Activated CD8-positive, alpha-beta memory T cell treated with anti-CD3 and anti-CD28 coated beads, Interleukin-2, amount 50 U/mL, for 1 hour (primary cell): ENCODE results near the gene RAI14.

ENCODE experiments used
- DNase-seq: peaks from one replicate; pipeline ENCODE4 v3.0.0-alpha.2; 2020; ENCODE audit errors: extremely low read depth

The RAI14 gene

DNA sequence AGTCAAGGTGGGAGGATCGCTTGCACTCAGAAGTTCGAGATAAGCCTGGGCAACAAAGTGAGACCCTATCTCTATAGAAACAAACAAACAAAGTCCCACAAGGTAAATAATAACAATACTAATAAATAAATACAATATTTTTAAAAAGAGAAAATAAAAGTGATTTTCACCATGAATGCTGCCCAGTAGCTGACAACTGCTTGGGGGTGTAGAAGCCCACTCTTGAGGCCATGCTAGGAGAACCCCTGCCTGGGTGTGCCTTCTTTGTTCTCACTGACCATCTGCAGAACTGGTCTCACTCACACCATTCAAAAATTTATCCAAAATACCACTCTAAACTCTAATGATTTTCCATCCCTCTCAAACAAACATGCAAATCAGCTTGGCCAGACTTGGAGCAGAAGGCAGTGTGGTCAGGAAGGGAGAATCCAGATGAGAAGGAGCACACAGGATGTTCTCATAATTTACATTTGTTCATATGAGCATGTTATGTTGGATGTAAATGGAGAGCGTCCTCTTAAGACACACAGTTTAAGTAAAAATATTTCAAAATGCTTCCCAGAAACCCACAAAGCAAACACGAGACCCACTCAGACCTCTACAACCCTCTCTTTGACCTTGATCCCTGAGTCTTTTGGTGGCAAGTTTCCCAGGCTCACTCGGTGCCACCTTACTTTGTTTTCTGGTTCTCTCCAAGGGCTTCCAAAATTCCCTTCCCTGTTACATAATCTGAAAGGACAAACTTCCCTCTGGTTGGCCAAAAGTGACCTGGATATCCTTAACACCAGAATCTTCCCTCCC lies 7.9 kb upstream of the RAI14 start:
- no peak for DNase-seq

DNA sequence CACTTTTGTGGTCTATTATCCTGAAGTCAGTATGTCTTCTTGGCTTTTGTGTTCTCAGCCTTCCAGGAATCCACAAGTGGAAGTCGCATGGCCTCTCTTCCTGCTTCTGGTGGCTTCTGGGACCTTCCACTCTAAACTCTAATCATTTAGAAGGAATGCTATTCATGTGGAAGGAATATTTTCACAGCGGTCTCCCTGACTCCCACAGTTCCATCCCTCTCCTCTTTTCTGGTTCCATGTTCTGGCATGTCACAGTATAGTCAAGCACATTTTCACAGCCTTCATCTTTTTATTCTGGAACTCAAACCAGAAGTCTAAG lies 7.3 kb upstream of the RAI14 start:
- no peak for DNase-seq

DNA sequence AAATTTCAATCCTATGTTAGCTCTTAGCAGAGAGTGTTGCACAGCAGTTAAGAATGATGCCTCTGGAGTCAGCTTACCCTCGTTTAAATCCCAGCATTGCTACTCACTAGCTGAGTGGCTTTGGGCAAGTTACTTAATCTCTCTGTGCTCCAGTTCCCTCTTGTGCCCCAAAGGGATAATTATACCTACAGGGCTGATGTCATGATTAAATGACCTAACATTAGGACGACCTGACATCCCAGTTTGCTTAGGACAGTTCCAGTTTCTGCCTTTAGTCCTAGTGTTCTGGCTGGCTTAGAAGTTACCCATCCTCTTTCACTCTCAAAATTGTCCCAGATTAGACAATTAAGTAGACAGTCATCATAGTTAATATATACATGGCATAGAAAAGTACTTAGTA lies 4.3 kb upstream of the RAI14 start:
- DNase-seq, result no peak

DNA sequence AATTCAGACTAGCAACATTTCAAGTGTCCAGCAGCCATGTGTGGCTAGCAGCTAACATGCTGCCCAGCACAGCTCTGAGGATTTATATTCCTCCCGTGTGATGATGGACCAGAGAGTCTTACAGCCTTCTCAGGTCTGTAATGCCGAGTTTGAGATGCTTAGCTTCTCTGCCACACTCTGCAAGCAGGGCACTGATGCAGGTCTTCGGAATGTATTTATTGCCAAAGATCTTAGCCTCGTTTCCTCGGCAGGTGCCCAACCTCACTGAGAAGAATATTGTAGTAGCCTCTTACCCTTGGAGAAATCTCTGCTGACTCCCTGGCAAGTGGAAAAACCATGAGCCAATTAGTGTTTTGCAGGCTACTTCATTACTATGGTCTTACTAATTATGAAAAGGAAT lies 3.7 kb upstream of the RAI14 start:
- DNase-seq, result no peak

DNA sequence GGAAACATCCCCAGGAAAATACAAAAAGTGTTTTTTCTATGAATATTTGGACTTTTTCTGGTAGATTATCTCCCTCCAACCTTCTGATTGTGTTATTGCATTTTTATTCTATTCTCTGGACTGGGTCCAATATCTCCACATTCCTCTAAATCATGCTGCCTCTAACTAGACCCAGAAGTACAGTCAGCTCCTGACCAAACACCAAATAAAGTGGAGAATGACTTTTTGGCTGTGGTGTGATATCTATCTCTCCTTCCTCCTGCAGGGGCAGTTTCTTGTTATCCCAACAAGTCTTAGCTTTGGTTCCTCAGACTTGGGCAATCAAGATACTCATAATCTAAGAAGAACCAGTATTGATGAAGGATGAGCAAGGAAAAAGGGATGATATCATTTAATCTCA lies 3.2 kb upstream of the RAI14 start:
- no peak for DNase-seq

DNA sequence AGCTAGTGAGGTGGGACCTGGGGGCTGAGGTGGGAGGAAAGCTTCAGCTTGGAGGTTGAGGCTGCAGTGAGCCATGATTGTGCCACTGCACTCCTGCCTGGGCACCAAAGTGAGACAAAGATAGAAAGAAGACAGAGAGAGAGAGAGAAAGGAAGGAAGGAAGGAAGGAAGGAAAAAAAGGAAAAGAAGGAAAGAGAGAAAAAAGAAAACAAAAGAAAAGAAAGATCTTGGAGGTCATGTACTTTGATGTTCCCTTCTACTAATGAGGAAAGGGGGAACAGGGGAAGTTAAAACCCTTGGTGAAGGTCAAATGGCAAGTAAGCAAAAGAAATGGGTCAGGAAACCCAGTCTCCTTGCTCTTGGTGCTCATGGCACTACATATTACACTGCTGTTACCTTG lies 2.4 kb upstream of the RAI14 start:
- no peak for DNase-seq

DNA sequence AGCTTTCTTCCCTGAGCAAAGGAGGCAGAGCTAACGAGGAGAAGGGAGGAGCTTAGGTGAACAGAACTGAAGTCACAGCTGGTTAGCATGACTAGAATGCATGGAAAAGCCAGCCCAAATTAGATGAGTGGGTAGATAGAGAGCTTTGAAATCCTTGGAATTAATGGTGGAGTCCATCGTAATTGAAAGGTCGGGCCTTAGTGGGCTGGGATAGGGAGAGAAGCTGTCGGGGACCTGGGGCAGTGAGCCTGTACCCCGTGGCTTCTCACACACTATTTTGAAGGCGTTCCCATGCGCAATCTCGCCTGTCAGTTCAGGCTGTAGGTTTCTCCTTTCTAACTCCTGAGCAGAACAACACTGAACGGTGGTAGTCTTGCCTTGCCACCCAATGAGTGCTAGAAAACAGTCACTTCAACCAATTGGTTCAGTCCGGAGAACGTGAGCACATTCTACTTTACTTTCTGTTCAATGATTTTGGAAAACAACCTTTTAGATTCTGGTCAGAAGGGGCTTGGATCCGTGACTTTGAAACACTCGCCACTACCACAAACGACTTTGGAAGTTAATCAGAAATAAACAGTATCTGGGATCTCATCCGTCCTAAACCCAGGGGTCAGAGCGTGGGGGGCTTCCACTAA lies 655 bp upstream of the RAI14 start:
- no peak for DNase-seq

DNA sequence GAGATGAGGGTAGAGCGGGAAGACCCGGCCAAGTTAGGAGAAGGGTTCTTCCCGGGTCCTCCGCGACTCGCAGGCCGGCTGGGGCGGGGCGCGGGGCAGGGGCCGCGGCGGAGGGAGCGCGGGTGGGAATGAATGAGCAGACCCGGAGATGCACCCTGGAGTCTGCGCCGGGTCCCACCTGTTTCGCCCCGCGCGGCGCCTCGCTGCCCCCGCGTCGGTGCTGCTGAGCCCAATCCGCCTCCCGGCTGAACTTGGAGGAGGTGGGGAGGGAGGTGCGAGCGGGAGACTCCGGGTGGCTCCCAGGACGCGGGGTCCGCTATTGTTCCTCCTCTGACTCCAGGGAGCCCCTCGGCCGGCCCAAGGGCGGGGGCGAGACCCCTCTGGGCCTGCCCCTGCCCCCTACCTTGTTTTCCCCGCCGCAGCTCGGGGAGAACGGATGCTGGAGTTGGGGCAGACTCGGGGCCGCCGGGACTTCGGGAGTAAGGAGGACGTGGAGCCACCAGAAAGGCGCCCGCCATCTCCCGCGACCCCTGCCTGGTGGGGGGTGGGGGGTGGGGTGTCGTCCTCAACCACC lies 659 bp downstream of the RAI14 start:
- no peak for DNase-seq

DNA sequence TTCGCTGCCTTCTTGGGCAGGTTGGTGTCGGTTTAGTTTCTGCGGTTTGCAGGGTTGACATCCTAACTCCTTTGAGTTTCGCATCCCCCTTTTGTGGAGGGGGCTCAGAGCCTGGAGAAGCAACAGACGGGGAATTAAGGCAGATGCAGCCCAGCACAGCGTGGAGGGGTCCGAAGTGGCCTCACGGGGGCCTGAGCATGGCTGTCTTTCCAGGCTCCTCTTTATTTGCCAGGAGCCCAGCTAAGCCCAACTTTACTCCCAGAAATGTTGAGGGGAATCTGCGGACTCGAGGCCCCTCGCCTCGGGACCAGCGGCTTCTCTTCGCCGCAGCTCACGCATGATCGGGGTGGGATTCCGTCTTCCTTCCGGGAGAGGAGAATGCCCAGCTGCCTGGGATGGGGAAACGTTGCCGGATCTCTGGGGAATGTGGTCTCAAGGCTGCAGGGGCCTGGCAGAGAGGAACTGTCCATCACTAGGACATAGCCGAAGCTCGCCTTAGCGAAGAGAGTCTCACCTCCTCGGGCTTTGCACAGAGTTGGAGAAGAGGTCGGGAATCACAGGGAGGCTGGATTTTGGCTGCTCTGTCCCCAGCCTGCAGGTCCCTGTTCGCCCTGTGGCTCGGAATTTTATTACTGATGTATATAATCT lies 1.3 kb downstream of the RAI14 start:
- DNase-seq, result no peak

DNA sequence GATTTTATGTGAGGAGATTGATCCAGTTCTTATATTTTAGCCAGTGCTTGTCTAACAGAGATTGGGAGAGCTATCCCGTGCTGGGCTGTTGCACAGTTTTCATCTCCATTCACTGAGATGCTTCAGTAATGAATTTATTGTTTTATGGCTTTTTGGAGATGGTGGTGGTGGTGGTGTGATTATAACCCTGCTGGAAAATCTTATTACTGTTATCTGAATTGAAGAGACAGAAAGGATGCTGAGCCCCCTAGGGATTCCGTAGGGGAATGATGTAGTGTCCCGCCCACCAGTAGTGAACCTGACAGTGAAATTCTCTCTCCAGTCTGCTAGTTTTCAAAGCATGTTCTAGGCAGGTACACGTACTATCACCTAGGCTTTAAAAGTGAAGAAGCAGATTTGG lies 1.9 kb downstream of the RAI14 start:
- DNase-seq, result no peak

DNA sequence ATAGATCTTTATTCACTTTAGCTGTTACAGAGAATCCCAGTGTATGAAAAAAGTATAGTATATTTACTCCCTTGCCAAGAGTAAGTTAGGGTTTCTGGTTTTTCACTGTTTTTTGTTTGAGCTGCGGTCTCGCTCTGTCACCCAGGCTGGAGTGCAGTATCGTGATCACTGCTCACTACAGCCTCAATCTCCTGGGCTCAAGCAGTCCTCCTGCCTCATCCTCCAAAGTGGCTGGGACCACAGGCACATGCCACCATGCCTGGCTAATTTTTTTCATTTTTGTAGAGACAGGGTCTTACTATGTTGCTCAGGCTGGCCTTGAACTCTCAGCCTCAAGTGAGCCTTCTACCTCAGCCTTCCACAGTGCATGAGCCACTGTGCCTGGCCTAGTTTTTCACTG lies 3.0 kb downstream of the RAI14 start:
- DNase-seq, result no peak

DNA sequence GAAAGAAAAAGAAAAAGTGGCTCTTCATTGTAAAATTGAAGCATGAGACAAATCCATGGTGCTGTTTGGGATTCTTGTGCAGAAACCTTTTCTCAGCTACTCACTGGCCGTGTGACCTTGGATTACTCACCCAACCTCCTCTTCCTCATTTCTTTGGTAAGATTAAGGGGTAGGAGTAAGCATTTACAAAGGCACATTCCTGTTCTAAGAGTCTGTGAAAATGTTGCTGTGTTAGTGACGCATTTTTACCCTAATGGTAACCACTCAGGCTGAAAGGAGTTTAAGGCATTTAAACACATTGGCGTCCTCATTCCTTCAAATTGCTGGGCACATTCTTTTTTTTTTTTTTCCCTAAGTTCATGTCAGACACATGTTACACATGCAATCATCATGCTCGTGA lies 4.3 kb downstream of the RAI14 start:
- DNase-seq, result no peak

DNA sequence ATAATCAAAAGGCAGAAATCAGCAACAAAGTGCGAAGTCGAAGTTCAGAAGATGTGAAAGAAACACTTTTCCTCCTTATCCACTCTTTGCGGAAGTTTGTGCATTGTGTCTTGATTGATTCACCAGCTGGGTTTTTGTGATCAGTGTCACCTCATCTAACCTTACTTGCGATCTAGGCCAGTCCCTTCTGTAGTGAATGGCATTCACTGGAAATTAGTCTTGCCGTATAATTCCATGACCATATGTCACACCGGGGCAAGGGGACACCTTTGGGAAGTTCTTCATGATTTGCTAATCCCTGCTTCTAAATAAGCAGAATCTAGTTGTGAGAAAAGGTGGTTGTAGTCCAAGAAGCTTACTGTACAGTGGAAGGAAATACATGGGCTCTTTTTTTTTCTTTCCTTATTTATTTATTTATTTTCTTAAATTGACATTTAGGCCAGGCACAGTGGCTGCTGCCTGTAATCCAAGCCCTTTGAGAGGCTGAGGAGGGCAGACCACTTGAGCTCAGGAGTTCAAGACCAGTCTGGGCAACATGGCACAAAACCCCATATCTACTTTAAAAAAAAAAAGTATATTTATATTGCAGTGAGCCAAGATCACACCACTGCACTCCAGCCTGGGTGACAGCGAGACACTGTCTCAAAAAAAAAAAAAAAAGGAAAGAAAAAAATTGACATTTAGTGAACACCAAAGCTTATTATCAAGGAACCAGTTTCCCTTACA lies 7.8 kb downstream of the RAI14 start:
- DNase-seq, result no peak

DNA sequence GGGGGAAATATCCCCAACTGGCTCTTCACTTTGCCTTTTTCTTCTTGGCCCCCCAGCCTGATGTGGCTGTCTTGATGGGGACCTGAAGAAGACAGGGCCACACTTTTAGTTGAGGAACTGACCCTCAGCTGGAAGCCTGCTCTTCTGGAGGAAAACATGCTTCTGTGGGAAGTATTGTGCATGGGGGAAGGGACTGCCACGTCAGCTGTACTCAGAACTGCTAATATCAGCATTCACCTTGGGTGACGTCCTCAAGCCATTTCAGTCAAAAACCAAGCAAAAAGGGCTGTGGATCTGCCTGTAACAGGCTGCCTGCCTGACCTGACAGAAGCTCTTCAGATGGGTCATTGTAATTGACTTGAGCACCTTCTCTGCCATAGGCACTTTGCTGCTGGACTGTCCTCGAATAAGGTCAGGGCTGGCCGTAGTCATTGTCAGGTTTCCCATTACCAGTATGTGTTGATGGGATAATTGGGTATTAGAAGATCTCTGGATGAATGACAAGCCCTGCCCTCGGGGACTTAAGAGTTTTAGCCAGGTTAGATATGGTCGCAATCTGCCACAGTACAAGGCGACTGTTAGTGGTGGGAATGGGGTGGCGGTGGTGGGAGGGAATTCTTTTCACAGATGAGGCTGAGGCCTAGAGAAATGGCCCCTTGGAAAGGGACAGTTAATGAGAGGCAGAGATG lies 10.4 kb downstream of the RAI14 start:
- DNase-seq, result no peak

DNA sequence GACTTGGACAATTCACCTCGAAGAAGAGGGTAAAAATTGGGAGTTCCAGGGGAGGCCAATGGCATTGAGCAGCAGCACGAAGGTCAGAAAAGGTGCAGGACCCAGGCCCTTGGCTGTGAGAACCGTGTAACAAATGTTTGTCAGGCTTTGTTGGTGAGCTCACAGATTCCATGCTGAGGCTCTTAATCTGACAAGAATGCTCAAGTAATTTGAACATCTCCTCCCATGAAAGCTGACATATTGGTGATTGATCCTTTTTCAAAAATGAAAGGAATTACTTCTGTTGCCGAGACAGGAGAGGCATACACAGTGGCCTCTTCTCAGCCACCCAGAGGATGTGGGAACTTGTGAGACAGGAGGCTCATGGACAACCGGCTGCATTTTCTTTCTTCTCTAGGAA lies 11.6 kb downstream of the RAI14 start:
- DNase-seq, result no peak

DNA sequence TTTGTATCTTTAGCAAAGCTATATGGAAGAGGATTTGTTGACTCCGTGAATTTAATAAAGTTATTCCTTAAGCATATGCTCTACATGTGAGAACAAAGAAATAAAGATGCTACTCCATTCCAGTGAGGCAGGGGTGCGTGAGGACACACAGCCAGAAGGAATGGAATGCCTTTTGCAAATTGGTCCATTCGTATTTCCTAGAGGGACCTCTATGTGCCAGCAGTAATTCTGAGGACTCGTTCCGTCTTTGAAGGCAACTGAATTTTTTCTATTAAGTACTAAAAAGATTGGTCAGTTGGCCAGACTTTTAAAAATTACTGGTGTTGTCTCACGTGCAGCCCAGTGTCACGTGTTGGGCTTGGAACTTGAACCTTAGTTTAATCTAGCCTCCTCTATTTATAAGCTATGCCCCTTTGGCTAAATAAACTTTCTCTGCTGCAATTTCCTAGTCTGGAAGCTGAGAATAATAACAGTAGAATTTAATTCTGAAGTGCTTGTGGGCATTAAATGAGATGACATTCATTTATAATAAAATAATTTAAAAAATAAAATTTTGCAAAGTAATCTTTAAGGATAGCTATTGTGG lies 13.9 kb downstream of the RAI14 start:
- no peak for DNase-seq

DNA sequence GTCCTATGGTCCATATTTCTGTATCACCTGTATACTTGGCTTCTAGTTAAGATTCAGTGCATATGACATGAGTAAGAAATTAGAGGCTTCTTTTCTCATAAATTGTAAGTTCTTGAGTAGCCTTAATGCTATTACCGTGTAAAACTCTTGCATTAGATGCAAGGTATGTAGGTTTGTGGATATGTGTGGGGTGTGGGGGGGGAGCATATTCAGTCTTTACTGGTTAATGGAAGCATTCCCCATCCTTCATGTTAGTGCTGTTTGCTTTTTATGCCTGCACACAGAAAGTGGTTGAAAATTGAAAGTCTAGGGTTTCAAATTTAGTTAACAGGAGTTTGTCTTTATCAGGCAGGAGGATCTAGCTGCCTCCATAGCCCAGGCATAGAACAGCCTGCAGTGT lies 16.1 kb downstream of the RAI14 start:
- DNase-seq, result no peak

DNA sequence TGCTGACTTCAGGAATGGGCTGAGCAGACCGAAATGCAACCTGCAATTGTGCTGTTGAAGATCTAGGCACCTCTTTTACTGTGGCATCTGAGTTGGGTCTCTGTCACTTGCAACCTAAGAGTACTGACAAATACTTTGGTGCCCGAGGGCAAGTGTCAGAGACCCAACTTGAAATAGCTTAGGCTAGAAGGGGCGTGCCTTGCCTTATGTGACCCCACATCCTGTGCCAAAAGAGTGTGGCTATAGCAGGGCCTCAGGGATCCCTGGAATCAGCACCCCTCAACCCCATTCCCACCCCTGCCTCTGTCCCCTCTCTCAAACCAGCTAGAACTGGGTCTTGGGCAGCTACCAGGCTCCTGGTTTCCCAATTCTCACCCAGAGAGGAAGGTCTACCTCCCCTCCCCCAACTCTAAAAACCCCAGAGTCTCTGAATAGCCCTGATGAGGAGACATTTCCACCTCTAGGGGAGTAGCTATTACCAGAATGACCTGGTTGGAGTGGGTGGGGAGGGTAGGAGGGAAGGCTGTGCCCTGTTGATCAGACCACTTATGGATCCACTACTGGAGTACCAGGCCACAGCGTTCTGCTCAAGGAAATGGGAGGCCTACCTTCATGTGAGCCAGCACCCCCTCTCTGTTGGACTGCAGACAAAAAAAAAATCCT lies 17.5 kb downstream of the RAI14 start:
- no peak for DNase-seq

DNA sequence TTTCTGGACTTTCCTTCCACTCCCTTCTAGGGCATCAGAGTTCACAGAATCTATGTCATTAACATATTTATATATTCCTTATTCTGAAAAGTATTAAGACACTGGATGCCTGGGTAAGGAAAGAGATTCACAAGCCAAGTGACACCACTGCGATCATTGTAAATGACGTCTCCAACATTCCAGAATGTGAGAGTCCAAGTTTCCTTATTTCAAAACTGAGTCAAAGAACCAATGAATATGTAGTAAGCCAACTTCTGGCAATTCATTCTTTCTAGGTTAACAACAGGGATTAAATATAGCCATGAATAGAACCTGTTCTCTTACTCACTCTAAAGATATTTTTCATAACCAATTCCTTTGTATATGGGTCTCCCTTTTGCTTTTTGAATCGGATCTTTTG lies 18.1 kb downstream of the RAI14 start:
- DNase-seq, result no peak

DNA sequence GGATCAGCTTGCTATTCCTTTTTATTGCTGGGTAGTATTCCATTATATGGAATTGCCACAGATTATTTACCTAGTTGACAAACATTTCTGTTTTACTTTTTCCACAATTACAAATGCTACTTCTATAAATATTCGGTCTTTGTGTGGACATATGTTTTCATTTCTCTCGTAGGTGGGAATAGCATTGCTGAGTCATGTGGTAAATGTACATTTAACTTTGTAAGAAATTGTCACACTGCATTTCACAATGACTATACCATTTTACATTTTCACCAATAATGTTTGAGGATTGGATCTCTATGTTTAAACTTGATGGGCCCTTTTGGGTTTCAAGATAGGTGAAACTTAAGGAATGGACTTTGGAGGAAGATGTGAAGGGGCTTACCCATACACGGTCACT lies 19.7 kb downstream of the RAI14 start:
- DNase-seq, result no peak

DNA sequence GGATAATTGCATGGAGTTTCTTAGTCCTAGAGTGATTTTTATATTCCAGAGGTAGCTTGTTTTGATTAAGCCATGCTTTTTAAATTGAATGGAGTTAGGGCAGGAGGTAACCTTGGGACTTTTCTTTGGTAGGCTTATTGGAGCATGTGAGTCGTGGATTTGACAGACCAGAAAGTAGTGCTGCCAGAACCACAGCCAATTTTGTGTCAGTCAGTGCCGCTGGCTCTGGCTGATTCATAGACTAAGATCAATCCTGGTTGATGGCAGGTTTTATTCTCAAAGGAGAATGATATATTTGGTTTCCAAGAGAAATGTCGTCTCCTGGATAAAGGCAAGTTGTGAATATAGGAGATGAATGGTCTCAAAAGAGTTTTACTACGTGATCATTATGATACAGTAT lies 20.3 kb downstream of the RAI14 start:
- DNase-seq, result no peak
